ENCODE results near the gene TSPEAR.

TSPEAR gene

DNA sequence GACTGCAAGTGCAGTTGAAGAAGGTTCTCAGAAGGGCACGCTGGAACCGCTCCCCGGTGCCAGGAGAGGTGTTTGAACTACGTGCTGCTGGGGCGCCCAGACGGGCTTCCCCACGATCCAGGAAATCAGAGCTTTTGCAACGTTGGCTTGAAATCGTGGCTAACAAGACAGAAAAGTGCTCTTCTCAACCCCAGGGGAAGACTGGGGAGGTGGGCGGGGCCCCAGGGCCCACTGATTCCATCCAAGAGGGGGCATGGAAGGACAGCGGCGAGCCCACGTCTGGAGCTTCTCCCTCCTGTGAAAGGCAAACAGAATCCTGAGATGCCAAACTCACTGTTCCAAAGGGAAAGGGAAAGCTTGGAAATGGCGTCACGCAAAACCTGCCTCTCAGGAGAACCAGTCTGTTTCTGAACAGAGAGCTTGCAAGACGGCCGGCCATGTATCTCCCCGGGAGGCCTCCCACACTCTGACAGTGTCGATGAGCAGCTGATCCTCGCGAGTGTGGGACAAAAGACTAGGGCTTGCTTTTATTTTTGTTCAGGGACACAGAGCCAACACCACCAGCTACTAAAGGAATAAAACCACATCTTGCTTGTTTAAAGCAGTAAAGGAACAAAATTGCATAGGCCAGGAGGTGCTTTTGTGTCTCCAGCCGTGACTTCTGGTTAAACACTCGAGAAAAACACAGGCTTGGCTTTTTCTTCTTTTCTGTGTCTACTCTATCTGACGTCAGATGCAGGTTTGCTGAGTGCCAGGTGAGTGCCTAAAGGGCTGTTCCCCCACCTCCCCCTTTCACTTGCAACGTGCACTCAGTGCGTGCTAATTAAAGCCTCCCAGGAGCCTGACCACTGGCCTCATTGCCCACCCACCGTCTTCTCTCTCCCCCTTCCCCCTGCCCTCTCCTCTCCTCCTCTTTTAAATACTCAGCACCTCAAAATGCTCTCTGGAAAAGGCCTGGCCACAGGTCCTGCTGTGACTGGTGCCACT is 214.5 kb downstream of the TSPEAR start:
- no peak for DNase-seq

DNA sequence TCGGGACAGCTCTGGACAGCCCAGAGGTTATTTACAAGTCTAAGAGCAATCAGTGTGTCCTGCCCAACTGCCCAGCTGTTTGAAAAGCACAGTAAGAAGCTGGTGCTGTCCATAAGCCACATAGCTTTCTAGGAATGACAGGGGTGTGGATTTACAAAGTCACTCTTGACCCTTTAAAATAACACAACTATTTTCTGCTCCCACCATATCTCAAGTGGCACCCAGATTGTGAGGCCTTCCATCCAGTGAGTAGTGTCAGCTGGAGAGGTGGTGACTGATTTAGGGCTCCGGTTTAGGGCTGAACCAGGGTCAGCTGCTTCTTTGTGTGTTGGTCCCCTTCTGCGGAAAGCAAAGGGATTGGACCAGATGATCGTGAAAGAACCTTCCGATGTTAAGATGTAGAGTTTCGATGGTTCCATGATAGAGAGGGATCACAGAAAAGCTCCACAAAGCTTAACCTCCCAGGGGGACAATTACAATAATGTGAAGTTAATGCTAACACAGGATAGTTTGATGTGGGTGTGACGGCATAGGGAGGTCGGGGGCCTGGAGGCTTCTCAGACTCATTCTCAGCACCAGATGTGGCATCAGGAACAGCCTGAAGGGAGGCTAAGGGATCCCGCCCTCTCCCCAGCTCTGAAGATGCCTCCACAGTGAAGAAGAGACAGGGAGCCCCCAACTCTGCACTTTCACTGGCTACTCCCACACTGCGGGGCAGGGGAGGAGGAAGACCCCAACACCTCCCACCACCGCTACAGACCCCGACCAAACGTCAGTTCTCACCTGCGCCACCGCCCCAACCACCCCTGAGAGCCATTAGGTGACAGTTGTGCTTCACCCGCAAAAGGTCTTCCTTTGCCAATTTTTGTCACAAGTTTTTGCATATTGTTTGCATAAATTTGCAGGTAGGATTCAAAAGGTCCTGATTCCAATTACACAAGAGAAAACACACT is 215.5 kb downstream of the TSPEAR start:
- DNase-seq = no peak

DNA sequence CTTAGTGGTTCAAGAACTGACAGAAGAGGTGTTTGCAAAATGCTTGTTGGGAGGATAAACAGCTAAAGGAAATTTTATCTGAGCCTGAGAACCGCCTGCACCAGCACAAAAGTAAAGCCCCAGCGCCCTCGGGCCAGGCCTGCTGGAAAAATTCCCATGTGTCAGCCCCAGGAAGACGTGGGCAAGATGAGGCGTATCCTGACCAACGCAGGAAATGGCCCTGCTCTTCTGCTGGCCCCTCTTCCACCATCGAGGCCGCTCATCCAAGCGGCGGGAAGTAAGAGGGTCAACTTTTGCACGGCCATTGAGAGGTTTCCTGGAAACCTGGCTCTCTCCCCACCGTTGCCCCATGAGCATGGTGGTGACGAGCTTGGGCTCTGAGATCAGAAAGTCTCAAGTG is 216.4 kb downstream of the TSPEAR start:
- no peak for DNase-seq

DNA sequence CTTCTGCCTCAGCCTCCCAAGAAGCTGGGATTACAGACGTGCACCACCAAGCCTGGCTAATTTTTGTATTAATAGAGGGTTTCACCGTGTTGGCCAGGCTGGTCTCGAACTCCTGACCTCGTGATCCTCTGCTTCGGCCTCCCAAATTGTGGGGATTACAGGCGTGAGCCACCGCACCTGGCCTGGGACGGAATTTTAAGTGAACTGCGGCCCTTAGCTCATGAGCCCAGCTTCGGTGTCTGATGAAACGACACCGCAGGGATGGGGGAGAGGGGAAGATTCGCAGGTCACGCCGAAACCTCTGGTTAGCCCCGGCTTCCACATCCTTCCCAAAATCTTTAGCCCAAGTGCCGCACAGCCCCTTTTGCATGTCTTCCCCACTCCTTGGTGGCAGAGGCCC is 217.0 kb downstream of the TSPEAR start:
- no peak for DNase-seq

DNA sequence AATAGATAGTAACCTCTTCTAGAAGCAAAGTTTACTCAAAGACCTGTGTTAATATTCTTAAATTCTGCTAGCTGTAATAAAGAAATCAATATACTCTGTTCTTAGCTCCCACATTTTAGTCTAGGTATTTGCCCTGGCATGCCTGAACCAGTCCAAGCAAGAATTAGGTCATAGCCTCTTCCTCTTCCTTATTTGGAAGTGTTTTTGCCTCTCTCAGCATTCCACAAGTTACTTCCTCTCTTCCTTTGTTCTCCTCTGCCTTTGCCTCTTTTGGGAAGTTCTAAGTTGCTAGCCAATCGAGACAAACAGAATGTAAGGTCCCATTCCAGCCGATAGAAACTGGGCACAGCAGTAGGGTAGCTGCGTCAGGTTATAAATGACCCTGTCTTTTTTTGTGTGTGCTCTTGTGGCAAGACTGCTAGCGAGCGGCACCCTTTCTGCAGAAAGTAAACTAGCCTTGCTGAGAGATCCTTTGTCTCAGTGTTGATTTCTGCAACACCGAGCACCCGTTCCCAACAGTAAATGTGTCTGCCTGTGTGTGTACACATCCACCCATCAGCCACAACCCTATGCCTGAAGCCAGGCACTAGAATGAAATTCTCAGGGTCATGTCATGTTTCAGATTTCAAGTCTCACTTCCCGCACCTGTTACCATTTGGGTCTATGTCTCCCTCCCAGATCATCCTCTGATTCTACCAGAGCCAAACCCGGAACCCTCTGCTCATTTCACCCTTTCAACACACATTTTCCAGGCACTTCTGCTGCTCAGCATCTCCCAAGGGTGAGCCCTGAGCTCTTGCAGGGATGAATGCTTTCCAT is 218.6 kb downstream of the TSPEAR start:
- DNase-seq = no peak

DNA sequence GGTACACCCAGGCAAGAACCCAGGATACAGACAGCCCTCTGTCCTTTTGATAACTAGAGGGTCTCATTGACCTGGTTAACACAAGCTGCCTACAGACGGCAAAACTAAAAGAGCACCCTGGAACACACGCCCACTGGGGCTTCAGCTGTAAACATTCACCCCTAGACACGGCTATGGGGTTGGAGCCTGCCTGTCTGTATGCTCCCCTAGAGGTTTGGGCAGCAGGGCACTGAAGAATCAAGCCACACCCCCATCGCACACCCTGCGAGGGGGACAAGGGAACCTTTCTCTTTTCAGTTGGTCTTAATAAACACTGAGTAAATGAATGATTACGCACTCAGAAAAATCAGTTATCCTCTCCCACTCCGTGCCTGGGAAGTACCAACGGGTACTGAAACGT is 220.6 kb downstream of the TSPEAR start:
- DNase-seq = no peak

DNA sequence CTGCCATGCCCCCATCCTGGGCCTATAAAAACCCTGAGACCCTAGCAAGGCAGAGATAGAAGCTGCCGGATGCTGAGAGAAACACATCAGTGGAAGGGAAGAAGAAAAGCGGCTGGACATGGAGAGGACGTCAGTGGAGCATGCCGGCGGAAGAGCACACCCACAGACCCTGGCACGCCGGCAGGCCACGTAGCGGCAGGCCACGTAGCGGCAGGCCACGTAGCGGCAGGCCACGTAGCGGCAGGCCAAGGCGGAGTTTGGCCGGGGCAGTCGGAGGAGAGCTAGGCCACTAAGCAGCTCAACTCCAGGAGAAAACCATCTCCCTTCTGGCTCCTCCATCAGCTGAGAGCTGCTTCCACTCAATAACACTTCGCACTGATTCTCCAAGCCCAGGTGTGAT is 221.0 kb downstream of the TSPEAR start:
- no peak for DNase-seq

DNA sequence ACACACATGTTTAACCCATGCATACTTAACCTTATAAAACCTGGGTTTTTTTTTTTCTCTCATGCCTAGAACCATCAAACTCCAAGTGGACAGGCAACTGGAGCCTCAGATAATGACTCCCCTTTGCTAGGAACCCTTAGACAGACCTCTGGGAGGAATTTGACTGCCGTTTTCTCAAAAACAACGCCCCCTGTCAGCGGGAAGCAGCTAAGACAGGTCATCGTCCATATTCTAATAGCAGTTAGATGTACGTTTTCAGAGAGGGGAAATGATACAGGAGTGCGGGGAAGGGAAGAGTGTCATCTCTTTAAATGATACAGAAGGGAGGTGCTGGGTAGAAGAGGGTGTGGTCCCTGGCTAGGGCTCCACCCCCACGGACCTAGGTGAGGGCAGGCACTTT is 221.4 kb downstream of the TSPEAR start:
- no peak for DNase-seq

DNA sequence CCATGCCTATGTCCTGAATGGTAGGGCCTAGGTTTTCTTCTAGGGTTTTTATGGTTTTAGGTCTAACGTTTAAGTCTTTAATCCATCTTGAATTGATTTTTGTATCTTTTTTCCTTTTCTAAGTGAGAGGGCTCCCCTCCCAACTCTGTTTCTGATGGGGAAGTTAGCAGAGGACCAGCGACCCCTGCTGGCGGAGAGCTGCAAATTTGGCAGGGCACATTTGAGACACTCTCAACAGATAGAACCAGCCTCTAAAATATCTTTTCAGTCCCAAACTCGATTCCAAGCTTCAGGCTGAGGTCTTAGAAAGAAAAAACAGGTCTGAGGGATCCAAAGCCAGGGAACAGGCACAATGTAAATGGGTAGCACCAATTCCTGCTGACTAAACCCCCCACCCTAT is 223.5 kb downstream of the TSPEAR start:
- peak; percentile 33 for DNase-seq

DNA sequence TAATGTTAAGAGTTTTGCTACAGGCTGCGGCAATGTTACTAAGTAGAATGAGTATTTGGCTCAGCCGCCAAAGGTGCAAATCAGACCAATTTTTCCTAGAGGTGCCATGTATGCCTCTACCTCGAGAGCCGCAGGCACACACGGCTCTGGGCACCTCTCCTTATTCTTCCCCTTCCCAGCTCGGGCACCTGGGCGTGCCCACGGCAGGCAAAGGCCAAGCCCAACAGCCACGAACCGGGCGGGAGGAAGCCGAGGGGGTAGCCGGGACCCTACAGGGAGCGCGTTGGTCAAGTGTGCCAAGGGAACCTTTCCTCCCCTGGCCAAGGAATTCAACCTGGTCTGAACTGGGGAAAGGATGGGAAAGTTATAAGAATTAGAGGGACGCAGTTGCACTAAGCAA is 225.1 kb downstream of the TSPEAR start:
- DNase-seq = no peak

DNA sequence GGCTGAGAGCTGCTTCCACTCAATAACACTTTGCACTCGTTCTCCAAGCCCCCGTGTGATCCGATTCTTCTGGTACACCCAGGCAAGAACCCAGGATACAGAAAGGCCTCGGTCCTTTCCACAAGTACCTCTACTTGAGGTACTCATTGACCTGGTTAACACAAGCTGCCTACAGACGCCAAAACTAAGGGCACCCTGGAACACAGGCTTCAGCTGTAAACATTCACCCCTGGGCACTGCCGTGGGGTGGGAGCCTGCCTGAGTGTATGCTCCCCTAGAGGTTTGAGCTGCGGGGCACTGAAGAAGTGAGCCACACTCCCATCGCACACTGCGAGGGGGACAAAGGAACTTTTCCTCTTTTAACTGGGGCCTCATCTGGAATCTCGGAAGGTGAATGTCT is 225.6 kb downstream of the TSPEAR start:
- DNase-seq = no peak

DNA sequence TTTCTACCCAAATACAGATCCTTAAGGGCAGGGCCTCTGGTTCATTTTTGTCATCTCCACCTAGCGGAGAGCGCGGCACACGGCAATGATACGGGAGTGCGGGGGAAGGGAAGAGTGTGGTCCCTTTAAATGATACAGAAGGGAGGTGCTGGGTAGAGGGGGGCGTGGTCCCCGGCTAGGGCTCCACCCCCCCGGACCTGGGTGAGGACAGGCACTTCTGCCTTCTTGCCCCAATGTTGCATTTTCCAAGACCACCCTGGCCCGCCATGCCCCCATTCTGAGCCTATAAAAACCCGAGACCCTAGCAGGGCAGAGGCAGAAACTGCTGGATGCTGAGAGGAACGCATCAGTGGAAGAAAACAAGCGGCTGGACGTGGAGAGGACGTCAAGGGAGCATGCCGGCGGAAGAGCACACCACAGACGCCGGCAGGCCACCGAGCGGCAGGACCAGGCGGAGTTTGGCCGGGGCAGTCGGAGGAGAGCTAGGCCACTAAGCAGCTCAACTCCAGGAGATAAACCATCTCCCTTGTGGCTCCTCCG is 226.0 kb downstream of the TSPEAR start:
- peak; percentile 19 for DNase-seq

DNA sequence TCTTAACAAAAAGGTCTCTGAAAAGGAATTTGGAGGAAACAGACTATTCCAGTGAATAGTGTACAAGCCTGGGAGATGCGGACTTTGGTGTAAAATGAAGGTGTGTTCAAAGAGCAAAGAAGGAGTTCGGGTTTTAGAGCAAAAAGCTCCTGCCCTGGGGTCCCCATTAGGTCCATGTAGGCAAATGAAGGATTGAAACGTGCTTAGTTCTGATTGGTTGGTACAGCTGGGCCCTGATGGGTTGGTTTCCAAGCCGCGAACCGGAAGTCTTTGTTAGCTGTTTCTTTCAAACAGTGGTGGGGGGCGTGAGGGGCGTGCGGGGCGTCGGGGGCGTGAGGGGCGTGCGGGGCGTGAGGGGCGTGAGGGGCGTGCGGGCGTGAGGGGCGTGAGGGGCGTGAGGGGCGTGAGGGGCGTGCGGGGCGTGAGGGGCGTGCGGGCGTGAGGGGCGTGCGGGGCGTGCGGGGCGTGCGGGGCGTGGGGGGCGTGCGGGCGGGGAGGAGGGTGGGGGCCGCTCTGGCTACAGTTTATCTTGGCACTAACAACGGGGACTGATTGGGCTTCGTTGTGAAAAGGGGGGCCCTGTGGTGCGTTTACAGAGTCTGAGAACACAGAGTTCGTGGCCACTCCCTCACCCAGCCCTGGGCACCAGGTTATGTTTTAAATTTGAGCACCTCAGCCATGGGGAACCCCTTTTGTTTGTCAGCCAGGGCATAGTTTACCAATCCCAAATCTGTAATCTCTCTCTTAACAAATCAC is 226.7 kb downstream of the TSPEAR start:
- no peak for DNase-seq

DNA sequence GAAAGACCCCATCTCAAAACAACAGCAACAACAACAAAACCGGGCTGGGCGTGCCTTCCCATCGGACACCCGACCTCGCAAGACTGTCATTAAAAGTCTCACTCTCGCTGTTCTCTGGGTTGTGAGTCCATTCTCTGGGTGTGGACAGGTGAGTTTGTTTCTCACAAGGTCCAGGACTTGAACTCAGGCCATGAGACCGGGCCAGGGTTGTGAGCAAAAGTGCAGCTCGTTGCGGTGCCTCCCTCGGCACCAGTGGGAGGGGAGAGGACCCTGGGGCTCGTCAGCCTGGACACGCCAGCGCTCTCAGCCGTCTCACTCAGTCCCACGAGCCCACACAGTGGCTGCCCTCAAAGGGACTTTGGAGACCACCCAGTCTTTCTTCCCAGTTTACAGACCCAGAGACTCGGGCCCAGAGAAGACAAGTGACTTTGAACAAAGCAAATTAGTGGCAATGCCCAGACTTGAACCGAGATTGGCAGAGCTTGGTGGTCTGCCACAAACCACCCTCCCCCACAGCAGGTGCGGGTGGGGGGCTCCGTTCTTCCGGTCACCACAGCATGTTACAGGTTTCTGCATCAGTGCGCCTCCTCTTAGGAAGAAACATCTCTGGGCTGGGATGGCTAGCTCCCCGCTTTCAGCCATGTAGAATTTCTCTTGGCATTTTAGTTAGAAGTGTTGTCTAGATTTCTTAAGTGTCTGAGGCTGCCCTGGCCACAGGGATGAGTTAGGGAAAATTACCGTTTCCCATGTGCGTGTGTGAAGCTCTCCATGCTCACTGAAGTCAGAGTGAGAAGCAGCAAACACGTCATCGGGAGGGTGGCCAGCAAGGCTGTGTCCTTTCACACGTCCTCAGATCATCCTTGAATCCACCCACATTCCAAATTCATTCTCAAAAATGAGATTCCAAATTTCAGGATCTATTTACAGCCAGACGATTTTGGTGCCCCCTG is 227.8 kb downstream of the TSPEAR start:
- DNase-seq = no peak

DNA sequence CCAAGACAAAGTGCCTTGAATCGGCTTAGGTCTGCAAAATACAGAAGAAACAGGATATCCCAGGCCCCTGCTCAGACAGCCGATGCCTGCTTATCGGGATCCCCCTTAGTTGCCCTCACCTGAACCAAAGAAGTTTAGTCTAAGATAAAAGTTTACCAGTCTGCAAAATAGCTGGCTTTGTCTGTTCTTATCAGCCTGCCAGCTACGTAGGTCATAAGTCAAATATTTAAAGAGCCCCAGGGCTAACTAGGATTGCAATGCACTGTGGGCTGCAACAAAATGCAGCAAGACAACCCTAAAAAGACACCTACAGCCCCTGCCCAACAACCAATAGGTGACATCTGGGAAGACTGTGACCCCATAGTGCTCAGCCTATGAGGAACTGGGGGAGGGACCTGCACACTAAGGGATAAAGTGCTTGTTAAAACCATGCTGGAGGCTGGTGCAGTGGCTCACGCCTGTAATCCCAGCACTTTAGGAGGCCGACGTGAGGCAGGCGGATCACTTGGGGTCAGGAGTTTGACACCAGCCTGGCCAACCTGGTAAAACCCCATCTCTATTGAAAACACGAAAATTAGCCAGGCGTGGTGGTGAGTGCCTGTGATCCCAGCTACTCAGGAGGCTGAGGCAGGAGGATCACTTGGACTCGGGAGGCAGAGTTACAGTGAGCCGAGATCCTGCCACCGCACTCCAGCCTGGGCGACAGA is 228.6 kb downstream of the TSPEAR start:
- DNase-seq = no peak

DNA sequence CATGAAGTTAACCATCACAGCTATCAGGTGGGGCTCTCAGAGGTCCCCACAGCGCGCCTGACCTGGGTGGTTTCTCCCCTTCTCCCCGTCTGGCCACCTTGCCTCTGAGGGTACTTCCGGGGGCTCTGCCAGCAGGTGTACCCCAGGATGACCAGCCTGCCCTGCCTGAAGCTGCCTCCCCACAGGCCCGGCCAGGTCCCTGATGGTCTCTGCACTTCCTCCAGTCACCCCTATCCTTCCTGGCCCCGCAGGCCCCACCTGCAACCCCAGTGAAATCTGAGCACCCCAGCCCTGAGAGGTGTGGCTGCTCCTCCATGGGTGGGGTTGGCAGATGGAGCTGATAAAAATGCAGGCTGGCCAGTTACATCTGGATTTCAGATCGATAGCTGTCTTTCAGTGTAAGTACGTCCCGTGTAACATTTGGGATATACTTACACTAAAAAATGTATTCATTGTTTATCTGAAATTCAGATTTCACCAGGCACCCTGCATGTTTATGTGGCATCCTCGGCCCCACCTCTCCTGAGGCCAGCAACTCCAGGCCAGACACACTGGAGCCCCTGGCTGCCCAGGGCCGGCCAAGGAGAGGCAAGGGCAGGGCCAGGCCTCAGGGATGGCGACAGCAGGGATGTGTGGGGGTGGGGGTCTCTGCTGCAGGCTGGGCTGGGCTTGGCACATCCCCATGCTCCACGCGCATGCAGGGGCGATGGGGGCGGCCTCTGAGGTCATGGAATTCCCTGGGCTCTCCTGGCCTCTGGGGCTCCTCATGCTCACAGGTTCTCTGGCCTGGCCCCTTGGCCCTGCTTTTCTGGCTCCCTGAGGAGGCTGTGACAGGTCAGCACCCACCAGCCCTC is 230.9 kb downstream of the TSPEAR start:
- DNase-seq = no peak

DNA sequence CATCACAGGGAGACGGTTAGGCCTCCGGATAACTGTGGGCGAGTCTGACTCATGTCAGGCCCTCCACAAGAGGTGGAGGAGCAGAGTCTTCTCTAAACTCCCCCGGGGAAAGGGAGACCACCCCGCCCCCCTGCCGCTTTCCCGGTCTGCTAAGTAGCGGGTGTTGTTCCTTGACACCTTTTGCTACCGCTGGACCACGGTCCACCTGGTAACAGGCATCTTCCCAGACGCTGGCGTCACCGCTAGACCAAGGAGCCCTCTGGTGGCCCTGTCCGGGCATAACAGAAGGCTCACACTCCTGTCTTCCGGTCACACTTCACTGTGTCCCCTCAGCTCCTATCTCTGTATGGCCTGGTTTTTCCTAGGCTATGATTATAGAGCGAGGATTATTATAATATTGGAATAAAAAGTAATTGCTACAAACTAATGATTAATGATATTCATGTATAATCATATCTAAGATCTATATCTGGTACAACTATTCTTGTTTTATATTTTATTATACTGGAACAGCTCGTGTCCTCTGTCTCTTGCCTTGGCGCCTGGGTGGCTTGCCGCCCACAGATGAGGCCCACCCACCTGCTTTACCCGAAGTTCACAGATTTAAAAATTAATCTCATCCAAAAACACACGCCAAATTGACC is 231.7 kb downstream of the TSPEAR start:
- DNase-seq = peak; percentile 12

DNA sequence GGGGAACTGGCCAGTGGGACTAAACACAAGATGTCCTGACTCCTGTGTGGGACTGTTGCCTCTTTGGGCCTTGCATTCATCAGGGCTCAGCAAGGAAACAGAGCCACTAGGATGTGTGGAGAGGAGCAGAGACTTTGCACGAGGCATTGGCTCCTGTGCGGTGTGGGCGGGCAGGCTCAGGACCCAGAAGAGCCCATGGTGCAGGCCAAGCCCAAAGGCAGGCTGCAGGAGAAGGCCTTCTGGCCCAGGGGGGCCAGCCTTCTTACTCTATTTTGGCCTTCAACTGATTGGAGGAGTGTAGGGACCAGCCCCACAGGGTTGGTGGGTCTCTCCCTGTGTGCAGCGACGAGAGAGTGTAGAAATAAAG is 232.6 kb downstream of the TSPEAR start:
- no peak for DNase-seq

Measured in hematopoietic multipotent progenitor cell treated with erythropoietin and hydrocortisone succinate and interleukin-3 and kit ligand, for 8 days (in vitro differentiated cells).